ENCODE measurements around the gene XXYLT1. TPM values are rescaled to one million over a fixed set of nuclear protein-coding genes. Genes with fewer than 3 reads are reported as not detected.

XXYLT1 gene
- total and polyA plus RNA-seq, 2 of the 8 experiments (the other 6 are each of a cell fraction or from before 2014, with no cell fraction given), result 18.9 to 23.8 TPM

DNA sequence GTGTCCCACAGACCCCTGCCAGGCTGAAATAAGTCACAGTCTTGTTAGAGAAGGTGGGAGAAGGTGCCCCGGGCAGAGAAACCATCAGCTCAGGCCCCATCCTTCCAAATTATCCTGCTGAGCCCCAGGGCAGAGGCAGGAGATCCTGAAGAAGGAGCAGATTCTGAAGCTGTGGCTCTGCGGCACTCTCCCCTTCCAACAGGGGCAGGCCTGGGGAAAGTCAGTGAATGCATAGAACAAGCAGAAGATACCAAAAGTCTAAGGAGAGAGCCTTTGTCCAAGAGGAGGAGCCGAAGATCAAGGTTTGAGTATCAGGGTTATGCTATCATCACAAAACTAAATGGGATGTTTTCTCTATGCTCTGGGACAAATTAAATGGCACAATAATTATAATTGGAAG lies 249.3 kb downstream of the XXYLT1 start:
- Histone ChIP-seq H3K4me2 (ENCODE audit: insufficient read depth in 1 of 2, low read depth in 2 of 2, low read length in 2 of 2) (no peak overlapping the region), H3K36me3 (ENCODE audit: control insufficient read depth in 2 of 4, insufficient read depth in 4 of 4, low read length in 3 of 4) (no peaks in the 10 kb centered on the region), H2BK12ac (ENCODE audit: low read depth, low read length) (no peak overlapping the region), H2BK20ac (ENCODE audit: low read length) (no peak overlapping the region), H2BK15ac (ENCODE audit: low read length) (no peak overlapping the region), H3K27ac (ENCODE audit: low read depth, low read length) (no peak overlapping the region), H3K4ac (replicated peaks; ENCODE audit: insufficient read length, low read depth, low read length) (no peak overlapping the region), H3K27me3 (replicated peaks in 1 of 4; ENCODE audit: control insufficient read depth in 3 of 4, extremely low read depth in 1 of 4, insufficient read depth in 3 of 4, low read length in 3 of 4) (no peaks in the 10 kb centered on the region), H4K5ac (ENCODE audit: insufficient read length, low read depth, low read length) (no peak overlapping the region), H4K91ac (replicated peaks; ENCODE audit: insufficient read length, low read length) (no peak overlapping the region), H2BK120ac (replicated peaks; ENCODE audit: low read depth, low read length) (no peak overlapping the region), H3K9ac (replicated peaks in 1 of 4; ENCODE audit: extremely low read depth in 1 of 4, low read depth in 3 of 4, low read length in 3 of 4) (no peak overlapping the region), H3K9me3 (ENCODE audit: insufficient read depth in 2 of 2, low read depth in 1 of 2, low read length in 1 of 2) (peaks cover 0 to 3% of the 10 kb centered on the region in 2 experiments; a peak in 1 of 4 replicates), H3K18ac (ENCODE audit: extremely low read depth, low read length) (no peak overlapping the region), H3K4me3 (ENCODE audit: extremely low read depth in 1 of 4, insufficient read depth in 2 of 4, low read depth in 3 of 4, low read length in 4 of 4) (no peak overlapping the region), H4K8ac (ENCODE audit: extremely low read depth, insufficient read depth, low read length) (no peak overlapping the region), H2BK5ac (ENCODE audit: low read depth, low read length) (no peak overlapping the region), H2AFZ (ENCODE audit: low read length) (no peak overlapping the region), H3K23me2 (ENCODE audit: low read depth, low read length) (no peaks in the 10 kb centered on the region), H3K14ac (ENCODE audit: insufficient read length) (no peak overlapping the region), H2AK5ac (ENCODE audit: low read depth, low read length) (no peak overlapping the region), H3K79me2 (ENCODE audit: control insufficient read depth in 1 of 2, insufficient read depth in 2 of 2, low read length in 2 of 2) (no peaks in the 10 kb centered on the region), H3K56ac (replicated peaks; ENCODE audit: insufficient read length, low read depth, low read length) (no peak overlapping the region), H3K23ac (ENCODE audit: insufficient read length) (no peak overlapping the region), H4K20me1 (replicated peaks in 1 of 2; ENCODE audit: control insufficient read depth in 1 of 2, insufficient read depth in 2 of 2, low read length in 2 of 2) (no peaks in the 10 kb centered on the region), H3K4me1 (replicated peaks in 1 of 4; ENCODE audit: control insufficient read depth in 3 of 4, insufficient read depth in 4 of 4, low read length in 3 of 4) (no peaks in the 10 kb centered on the region), H3K79me1 (ENCODE audit: low read depth, low read length) (no peaks in the 10 kb centered on the region)
- CTCF ChIA-PET (ENCODE audit: partially characterized antibody), result interaction anchor here (0.6 to 5.7 kb wide), 13 partner anchors 9 to 335 kb away, joined by 3 to 33 read pairs (median 3); no protein-coding TSS in a partner anchor
- POLR2A ChIA-PET (ENCODE audit: partially characterized antibody), result interaction anchor here (1.0 kb wide), 1 partner anchor 272 kb away, joined by 3 read pairs; no protein-coding TSS in a partner anchor
- WGBS, 2 experiments (ENCODE audit: extremely low coverage in 1 of 2, insufficient coverage in 1 of 2, insufficient read length in 1 of 2, insufficient replicate concordance in 2 of 2, low coverage in 1 of 2, low lambda C conversion rate in 2 of 2, missing lambda C conversion rate in 1 of 2), result 84% methylated on average over 3 of the region's 3 CpGs; no CpG with 5 or more reads in 1 of the 2 experiments
- TF ChIP-seq, protein P1, sequence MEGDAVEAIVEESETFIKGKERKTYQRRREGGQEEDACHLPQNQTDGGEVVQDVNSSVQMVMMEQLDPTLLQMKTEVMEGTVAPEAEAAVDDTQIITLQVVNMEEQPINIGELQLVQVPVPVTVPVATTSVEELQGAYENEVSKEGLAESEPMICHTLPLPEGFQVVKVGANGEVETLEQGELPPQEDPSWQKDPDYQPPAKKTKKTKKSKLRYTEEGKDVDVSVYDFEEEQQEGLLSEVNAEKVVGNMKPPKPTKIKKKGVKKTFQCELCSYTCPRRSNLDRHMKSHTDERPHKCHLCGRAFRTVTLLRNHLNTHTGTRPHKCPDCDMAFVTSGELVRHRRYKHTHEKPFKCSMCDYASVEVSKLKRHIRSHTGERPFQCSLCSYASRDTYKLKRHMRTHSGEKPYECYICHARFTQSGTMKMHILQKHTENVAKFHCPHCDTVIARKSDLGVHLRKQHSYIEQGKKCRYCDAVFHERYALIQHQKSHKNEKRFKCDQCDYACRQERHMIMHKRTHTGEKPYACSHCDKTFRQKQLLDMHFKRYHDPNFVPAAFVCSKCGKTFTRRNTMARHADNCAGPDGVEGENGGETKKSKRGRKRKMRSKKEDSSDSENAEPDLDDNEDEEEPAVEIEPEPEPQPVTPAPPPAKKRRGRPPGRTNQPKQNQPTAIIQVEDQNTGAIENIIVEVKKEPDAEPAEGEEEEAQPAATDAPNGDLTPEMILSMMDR (IDR thresholded peaks at IDR 0.05; ENCODE audit: control extremely low read depth in 1 of 3, insufficient read depth in 1 of 3, low read depth in 1 of 3, low read length in 3 of 3), result 0 out of 4 replicates have a peak, but pooled peaks of 1 of the 3 experiments have one; percentile 8
- TF ChIP-seq SUZ12 (IDR thresholded peaks at IDR 0.05; ENCODE audit: low read length), result no peak
- TF ChIP-seq SP4 (IDR thresholded peaks at IDR 0.05; ENCODE audit: low read length), result no peak
- no peak for FAIRE-seq
- DNase-seq (ENCODE audit: low read depth in 1 of 2, low spot score in 2 of 2), result no peak
